Measurements from ENCODE around the gene ZBTB21. TPM values are rescaled to one million over a fixed set of nuclear protein-coding genes. Genes with fewer than 3 reads are reported as not detected.
A peak's percentile ranks its signal among the peaks of the same experiment; 100 is the strongest.

The ZBTB21 gene
- total and polyA plus RNA-seq, 9 of the 15 experiments (the other 6 are each of a cell fraction or from before 2014, with no cell fraction given), result 2.2 to 15.2 (median 8.7) TPM

DNA sequence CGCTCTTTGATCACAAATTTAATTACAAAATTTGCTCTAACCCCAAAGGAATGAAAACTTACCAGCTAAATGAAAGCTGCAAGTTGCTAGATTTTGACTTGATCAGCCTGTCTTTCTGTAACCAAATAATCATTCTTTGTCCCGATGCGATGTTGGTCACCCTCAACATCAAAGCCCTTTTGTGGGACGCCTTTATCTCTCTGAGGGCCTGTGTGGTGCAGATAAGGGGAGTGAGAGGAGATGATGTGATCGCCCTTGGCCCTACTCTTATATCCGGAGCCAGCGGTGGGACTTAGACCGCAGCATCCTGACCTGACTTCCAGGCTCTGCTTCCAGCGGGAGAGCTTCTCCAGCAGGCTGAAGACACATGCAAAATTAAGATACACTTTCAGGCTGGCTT, 41.6 kb upstream of the ZBTB21 start (continued):
- TF ChIP-seq TSHZ1 (CRISPR knock-in tag; IDR thresholded peaks at IDR 0.05), result no peak
- TF ChIP-seq BCL6 (CRISPR knock-in tag; IDR thresholded peaks at IDR 0.05), result 0 out of 2 replicates have a peak, but pooled peaks have one; percentile 11
- no peak for TF ChIP-seq ARNT (IDR thresholded peaks at IDR 0.05)
- TF ChIP-seq HSF4 (CRISPR knock-in tag; IDR thresholded peaks at IDR 0.05; ENCODE audit: borderline replicate concordance), result no peak
- TF ChIP-seq, protein P1, sequence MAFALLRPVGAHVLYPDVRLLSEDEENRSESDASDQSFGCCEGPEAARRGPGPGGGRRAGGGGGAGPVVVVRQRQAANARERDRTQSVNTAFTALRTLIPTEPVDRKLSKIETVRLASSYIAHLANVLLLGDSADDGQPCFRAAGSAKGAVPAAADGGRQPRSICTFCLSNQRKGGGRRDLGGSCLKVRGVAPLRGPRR (CRISPR knock-in tag; IDR thresholded peaks at IDR 0.05), result no peak
- TF ChIP-seq ZNF518B (CRISPR knock-in tag; IDR thresholded peaks at IDR 0.05), result no peak
- no peak for TF ChIP-seq ZNF398 (CRISPR knock-in tag; IDR thresholded peaks at IDR 0.05)
- peak; percentile 79 for TF ChIP-seq SMAD4 (CRISPR knock-in tag; conservative IDR thresholded peaks at IDR 0.05)
- no peak for TF ChIP-seq CBX1 (IDR thresholded peaks at IDR 0.05; ENCODE audit: low read depth)
- TF ChIP-seq, protein P2, sequence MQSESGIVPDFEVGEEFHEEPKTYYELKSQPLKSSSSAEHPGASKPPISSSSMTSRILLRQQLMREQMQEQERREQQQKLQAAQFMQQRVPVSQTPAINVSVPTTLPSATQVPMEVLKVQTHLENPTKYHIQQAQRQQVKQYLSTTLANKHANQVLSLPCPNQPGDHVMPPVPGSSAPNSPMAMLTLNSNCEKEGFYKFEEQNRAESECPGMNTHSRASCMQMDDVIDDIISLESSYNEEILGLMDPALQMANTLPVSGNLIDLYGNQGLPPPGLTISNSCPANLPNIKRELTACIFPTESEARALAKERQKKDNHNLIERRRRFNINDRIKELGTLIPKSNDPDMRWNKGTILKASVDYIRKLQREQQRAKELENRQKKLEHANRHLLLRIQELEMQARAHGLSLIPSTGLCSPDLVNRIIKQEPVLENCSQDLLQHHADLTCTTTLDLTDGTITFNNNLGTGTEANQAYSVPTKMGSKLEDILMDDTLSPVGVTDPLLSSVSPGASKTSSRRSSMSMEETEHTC (IDR thresholded peaks at IDR 0.05), result peak; percentile 50; the same call in 1 of the 2 replicates
- TF ChIP-seq ZC3H11A (IDR thresholded peaks at IDR 0.05; ENCODE audit: low read depth, low read length), result no peak
- TF ChIP-seq RAD51 (IDR thresholded peaks at IDR 0.05; ENCODE audit: borderline replicate concordance, low read depth), result no peak
- TF ChIP-seq MAFF (IDR thresholded peaks at IDR 0.05; ENCODE audit: low read length), result no peak
- TF ChIP-seq MLX (CRISPR knock-in tag; conservative IDR thresholded peaks at IDR 0.05), result no peak
- no peak for TF ChIP-seq MAFK (IDR thresholded peaks at IDR 0.05; ENCODE audit: low read length)
- TF ChIP-seq ZNF444 (CRISPR knock-in tag; IDR thresholded peaks at IDR 0.05), result no peak
- peak; percentile 76 for TF ChIP-seq MTA2 (IDR thresholded peaks at IDR 0.05; ENCODE audit: low read depth)
- peak in 1 of 2 experiments; percentile 96; a peak in 2 of 4 replicates for TF ChIP-seq RCOR1 (IDR thresholded peaks at IDR 0.05; ENCODE audit: borderline replicate concordance in 1 of 2, low read depth in 2 of 2, low read length in 2 of 2)

Measured in K562 (cell line).